Stimulated activated CD4-positive, alpha-beta T cell treated with anti-CD3 and anti-CD28 coated beads, TNF-alpha, amount 100 ng/mL, for 1 hour (primary cell): ENCODE results near the gene CLK1.
A peak's percentile ranks its signal among the peaks of the same experiment; 100 is the strongest.
"Not testable (repeated sequence)": the region's sequence is repeated elsewhere in the genome, so short reads cannot be mapped to it uniquely, and the experiment has no call there.

Experiments used
- DNase-seq, 3 donors: peaks; one replicate each; pipeline ENCODE4 v3.0.0-alpha.2; 2020; ENCODE audit warnings: low read depth in 3 of 3, low spot score in 1 of 3

The CLK1 gene

GRCh38 chr2:200851398-200852248 lies 12.8 kb downstream of the CLK1 start:
- DNase-seq: no peak

- DNase-seq: no peak
Observed at GRCh38 chr2:200850512-200851256, 13.8 kb downstream of the CLK1 start.

- DNase-seq: no peak
Observed at GRCh38 chr2:200847939-200848338, 16.5 kb downstream of the CLK1 start.

GRCh38 chr2:200847269-200847668 lies 17.2 kb downstream of the CLK1 start:
- DNase-seq: no peak

- DNase-seq: no peak
Observed at GRCh38 chr2:200845669-200846325, 18.7 kb downstream of the CLK1 start.

- no peak for DNase-seq
Observed at GRCh38 chr2:200845194-200845593, 19.3 kb downstream of the CLK1 start.

GRCh38 chr2:200843993-200844948 lies 20.2 kb downstream of the CLK1 start:
- DNase-seq: no peak

- no peak for DNase-seq
Observed at GRCh38 chr2:200839513-200839912, 24.9 kb downstream of the CLK1 start.

GRCh38 chr2:200834701-200835100 lies 29.8 kb downstream of the CLK1 start:
- no peak for DNase-seq

- DNase-seq: no peak
Observed at GRCh38 chr2:200829258-200829655, 35.2 kb downstream of the CLK1 start.

- DNase-seq: no peak
Observed at GRCh38 chr2:200828572-200829257, 35.7 kb downstream of the CLK1 start.

- DNase-seq: no peak
Observed at GRCh38 chr2:200828104-200828503, 36.4 kb downstream of the CLK1 start.

GRCh38 chr2:200821686-200822245 lies 42.7 kb downstream of the CLK1 start:
- DNase-seq: no peak

GRCh38 chr2:200820573-200821234 lies 43.8 kb downstream of the CLK1 start:
- no peak for DNase-seq

GRCh38 chr2:200818732-200819131 lies 45.7 kb downstream of the CLK1 start:
- DNase-seq: not testable (repeated sequence)

GRCh38 chr2:200814917-200815316 lies 49.5 kb downstream of the CLK1 start:
- no peak for DNase-seq

- DNase-seq: no peak
Observed at GRCh38 chr2:200814276-200814815, 50.1 kb downstream of the CLK1 start.

GRCh38 chr2:200812122-200813022 lies 52.1 kb downstream of the CLK1 start:
- DNase-seq: peak; percentile 17 to 49 (median 23)
